K562 (cell line): Measurements from ENCODE around the gene LRFN4.

Experiments
- FOXA3 ChIP-seq, 2 experiments: fragments of 450-650 bp in 1 of 2; sonication (generic) in 1 of 2; formaldehyde crosslinking; IDR thresholded peaks in 1 of 2; conservative IDR thresholded peaks in 1 of 2; 2 replicates each; pipeline versions ENCODE4 v1.4.0 to v1.8.0; 2020 to 2022; ENCODE audit warnings: mild to moderate bottlenecking in 2 of 2, missing genetic modification reagents in 1 of 2
- KHSRP ChIP-seq: fragments of 450-650 bp; IDR thresholded peaks from 2 replicates; pipeline ENCODE4 v1.6.1; 2017
- RAD21 ChIP-seq, 2 experiments: fragments of 250-450 bp in 1 of 2; fragments of 450-650 bp in 1 of 2; sonication (Bioruptor Pico) in 1 of 2; formaldehyde crosslinking in 1 of 2; IDR thresholded peaks in 1 of 2; conservative IDR thresholded peaks in 1 of 2; 2 replicates each; pipeline versions ENCODE4 v1.4.0 to v1.8.0; 2020 to 2022; ENCODE audit warnings: mild to moderate bottlenecking in 2 of 2, moderate library complexity in 1 of 2
- TF ChIP-seq, protein P1 (sequence below), 2 experiments: fragments of 150-350 bp in 1 of 2; IDR thresholded peaks; 2 replicates each; pipeline ENCODE4 v1.6.1; 2012 to 2016; ENCODE audit warnings: low read depth in 2 of 2, low read length in 2 of 2, mild to moderate bottlenecking in 1 of 2, moderate library complexity in 1 of 2

DNA sequence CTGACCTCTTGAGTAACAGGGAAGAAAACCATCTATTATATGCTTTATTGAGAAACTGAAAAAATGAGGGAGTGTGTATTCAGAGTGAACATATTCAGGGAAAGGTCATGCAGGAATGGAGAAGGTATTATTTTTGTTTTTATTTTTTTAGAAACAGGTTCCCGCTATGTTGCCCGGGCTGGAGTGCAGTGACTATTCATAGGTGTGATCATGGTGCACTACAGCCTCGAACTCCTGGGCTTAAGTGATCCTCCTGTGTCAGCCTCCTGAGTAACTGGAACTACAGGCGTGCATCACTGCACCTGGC is 22.4 kb upstream of the LRFN4 start:
- TF ChIP-seq KHSRP: no peak
- TF ChIP-seq RAD21 (CRISPR knock-in tag; conservative IDR thresholded peaks at IDR 0.05 in 1 of 2, IDR thresholded peaks at IDR 0.05 in 1 of 2): no peak
- TF ChIP-seq, protein P1, sequence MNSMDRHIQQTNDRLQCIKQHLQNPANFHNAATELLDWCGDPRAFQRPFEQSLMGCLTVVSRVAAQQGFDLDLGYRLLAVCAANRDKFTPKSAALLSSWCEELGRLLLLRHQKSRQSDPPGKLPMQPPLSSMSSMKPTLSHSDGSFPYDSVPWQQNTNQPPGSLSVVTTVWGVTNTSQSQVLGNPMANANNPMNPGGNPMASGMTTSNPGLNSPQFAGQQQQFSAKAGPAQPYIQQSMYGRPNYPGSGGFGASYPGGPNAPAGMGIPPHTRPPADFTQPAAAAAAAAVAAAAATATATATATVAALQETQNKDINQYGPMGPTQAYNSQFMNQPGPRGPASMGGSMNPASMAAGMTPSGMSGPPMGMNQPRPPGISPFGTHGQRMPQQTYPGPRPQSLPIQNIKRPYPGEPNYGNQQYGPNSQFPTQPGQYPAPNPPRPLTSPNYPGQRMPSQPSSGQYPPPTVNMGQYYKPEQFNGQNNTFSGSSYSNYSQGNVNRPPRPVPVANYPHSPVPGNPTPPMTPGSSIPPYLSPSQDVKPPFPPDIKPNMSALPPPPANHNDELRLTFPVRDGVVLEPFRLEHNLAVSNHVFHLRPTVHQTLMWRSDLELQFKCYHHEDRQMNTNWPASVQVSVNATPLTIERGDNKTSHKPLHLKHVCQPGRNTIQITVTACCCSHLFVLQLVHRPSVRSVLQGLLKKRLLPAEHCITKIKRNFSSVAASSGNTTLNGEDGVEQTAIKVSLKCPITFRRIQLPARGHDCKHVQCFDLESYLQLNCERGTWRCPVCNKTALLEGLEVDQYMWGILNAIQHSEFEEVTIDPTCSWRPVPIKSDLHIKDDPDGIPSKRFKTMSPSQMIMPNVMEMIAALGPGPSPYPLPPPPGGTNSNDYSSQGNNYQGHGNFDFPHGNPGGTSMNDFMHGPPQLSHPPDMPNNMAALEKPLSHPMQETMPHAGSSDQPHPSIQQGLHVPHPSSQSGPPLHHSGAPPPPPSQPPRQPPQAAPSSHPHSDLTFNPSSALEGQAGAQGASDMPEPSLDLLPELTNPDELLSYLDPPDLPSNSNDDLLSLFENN (IDR thresholded peaks at IDR 0.05; ENCODE audit: low read depth in 2 of 2, low read length in 2 of 2): no peak
- TF ChIP-seq FOXA3 (CRISPR knock-in tag; conservative IDR thresholded peaks at IDR 0.05 in 1 of 2, IDR thresholded peaks at IDR 0.05 in 1 of 2): no peak
